Measurements from ENCODE around the gene RAPGEF1.

DNA sequence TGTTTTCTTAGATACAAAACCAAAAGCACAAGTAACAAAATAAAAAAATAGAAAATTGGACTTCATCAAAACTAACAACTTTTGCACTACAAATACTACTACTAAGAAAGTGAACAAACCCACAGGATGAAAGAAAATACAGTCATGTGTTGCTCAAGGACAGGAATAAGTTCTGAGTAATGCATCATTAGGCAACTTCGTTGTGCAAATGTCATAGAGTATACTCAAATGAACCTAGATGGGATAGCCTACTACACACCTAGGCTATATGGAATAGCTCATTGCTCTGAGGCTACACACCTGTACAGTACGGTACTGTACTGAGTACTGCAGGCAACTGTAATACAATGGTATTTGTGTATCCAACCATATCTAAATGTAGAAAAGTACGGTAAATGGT, 88.3 kb downstream of the RAPGEF1 start:
- TF ChIP-seq, protein P1, sequence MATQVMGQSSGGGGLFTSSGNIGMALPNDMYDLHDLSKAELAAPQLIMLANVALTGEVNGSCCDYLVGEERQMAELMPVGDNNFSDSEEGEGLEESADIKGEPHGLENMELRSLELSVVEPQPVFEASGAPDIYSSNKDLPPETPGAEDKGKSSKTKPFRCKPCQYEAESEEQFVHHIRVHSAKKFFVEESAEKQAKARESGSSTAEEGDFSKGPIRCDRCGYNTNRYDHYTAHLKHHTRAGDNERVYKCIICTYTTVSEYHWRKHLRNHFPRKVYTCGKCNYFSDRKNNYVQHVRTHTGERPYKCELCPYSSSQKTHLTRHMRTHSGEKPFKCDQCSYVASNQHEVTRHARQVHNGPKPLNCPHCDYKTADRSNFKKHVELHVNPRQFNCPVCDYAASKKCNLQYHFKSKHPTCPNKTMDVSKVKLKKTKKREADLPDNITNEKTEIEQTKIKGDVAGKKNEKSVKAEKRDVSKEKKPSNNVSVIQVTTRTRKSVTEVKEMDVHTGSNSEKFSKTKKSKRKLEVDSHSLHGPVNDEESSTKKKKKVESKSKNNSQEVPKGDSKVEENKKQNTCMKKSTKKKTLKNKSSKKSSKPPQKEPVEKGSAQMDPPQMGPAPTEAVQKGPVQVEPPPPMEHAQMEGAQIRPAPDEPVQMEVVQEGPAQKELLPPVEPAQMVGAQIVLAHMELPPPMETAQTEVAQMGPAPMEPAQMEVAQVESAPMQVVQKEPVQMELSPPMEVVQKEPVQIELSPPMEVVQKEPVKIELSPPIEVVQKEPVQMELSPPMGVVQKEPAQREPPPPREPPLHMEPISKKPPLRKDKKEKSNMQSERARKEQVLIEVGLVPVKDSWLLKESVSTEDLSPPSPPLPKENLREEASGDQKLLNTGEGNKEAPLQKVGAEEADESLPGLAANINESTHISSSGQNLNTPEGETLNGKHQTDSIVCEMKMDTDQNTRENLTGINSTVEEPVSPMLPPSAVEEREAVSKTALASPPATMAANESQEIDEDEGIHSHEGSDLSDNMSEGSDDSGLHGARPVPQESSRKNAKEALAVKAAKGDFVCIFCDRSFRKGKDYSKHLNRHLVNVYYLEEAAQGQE (IDR thresholded peaks at IDR 0.05; ENCODE audit: borderline replicate concordance), result no peak
- TF ChIP-seq CTCF (IDR thresholded peaks at IDR 0.05; ENCODE audit: poor library complexity, severe bottlenecking), result no peak
- TF ChIP-seq POLR2AphosphoS5 (IDR thresholded peaks at IDR 0.05), result no peak
- TF ChIP-seq EZH2 (IDR thresholded peaks at IDR 0.05; ENCODE audit: borderline replicate concordance, insufficient read depth, low read length, poor library complexity, severe bottlenecking), result no peak
- TF ChIP-seq EP300 (conservative IDR thresholded peaks at IDR 0.05; ENCODE audit: poor library complexity, severe bottlenecking), result no peak
- no peak for TF ChIP-seq MXI1 (conservative IDR thresholded peaks at IDR 0.05; ENCODE audit: poor library complexity, severe bottlenecking)
- no peak for TF ChIP-seq RAD21 (conservative IDR thresholded peaks at IDR 0.05)
